GM19043 (cell line): ENCODE measurements around the gene MORN5.

ENCODE experiments used
- ATAC-seq: cut with Tn5 transposase; IDR thresholded peaks from one replicate; pipeline ENCODE4 v1.9.1; 2021; ENCODE audit warnings: low read depth; ENCODE audit not compliant: unreplicated experiment

The MORN5 gene

DNA sequence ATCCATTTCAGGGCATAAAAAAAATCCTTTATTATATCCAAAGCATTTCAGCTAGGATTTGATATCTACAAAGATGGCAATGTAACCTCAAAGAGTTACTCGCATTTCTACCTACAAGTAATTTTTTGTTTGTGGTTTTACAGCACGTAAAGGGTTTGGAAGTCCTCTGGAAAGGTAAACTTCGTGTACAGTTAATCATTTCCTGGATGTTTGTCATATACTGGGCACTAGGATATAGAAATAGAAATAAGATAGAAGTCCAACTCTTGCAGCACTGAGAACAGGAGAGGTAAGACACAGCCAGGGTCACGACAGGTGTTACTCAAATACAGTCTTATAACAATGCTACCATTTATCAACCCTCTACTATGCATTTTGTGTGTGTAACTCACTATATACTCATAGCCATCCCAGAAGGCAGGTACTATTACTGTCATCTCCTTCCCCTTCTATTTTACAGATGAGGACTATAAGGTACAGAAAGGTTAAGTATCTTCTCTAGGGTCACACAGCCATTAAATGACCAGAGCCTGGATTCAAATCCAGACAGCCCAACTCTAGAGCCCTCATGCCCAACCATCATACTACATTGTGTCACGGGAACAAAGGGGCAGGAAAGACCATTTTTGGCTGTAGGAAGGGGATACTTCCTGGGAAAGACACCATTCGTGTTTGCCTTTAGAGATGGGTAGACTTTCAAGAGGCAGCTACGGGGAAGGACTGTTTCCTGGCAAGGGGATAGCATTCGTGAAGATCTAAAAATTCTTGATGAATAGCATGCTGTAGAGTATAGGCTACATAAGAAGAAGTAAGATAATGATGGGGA lies 19.1 kb upstream of the MORN5 start:
- ATAC-seq: no peak

DNA sequence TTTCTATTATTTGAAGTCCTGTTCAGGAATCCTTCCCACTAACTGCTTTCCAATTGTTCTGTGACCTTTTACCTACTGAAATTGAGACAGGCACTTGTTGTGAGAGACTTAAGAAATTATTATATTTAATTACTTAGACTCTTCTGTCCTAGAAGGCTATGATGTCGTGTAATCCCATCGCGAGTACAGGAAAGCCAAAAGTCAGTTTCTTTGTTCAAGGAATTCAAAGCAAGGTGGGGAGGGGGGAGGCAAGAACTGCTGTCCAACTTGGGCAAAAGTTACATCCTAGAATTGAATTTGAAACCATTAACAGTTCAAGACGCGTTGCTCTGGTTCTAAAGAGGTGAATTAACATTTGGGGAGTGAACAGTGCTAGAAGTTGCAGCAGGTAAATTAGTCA lies 18.0 kb upstream of the MORN5 start:
- no peak for ATAC-seq

DNA sequence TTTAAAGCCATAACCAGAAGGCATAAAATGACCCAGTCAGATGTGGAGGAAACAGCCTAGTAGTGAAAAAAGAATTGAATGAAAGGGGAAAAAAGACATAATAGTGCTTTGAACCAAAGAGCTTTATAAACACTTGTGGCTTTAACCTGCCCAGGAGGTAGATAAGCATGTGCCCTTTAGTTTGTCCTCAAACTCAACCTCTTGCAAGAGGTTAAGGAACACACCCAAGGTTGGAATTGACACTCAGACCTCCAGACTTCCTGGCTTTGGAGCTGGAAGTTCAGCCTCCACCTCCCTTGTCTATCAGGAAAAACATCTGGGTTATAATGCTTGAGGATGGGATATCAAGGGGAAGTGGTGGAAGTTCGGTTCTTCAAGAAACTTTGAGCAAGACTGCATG lies 16.4 kb upstream of the MORN5 start:
- ATAC-seq: no peak

DNA sequence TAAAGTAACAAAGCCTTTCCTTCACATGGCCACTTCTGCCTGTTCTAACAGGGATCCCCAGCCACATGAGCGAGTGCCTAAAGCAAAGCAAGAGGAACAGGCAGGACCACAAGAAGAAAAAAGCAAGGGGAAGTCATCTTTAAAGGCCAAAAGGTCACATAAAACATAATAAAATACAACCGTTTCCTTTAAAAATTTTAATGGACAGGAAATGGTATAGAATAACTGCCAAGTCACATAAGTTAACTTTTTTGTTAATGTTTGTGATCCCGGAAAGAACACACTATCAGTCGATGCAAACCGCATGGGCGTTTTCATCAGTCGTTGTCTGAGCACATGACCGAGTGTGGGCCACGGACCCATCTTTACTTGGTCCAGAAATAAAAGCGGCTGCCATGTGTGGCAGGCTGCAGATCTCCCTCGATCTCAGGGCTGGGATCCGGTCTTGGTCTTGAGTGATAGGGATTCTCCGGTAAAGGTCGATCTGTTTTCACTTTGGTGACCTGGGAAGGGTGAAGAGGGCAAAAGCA lies 15.8 kb upstream of the MORN5 start:
- ATAC-seq: no peak

DNA sequence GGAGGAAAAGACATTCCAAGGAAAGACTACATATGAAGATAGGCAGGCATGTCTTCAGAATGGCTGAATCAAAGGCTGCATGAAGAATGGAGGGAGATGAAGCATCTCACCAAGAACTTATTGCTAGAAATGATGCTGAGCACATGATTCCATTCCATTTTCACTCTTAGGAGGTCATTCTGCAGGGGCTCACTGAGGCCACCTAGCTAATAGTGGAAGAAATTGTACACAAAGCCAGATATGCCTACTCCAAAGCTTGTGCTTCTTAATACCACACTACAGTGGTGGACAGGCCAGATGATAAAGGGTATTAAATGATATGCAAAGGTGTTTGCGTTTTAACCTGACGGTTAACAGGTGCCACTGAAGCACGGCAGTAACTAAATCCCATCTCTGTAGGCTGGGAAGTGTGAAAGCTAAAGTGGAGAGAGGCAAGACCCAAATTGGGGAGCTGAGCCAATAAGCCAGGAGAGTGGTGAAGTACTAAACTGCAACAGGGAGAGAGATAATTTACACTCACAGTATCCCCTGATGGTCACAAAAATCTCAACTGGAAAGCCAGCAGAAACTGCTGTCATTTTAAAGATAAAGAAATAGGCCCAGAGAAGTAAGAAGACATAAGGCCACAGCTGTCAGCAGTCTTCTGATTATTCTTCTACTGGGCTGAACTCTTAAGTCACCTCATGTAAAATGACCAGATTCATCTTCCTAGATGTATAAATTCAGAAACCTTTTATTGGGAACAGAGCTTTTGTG lies 14.7 kb upstream of the MORN5 start:
- ATAC-seq: no peak

DNA sequence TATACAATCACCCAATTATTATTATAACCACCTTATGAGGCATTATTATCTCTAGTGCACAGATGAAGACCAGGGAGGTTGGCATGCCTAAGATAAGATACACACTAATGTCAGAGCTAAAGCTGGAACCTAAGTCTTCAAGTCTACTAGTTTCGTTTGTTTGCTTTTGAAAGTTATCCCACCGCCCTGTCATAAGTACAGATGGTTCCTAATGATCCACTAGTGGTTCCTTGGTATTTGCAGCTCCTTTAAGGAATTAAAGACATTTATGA lies 14.2 kb upstream of the MORN5 start:
- no peak for ATAC-seq

DNA sequence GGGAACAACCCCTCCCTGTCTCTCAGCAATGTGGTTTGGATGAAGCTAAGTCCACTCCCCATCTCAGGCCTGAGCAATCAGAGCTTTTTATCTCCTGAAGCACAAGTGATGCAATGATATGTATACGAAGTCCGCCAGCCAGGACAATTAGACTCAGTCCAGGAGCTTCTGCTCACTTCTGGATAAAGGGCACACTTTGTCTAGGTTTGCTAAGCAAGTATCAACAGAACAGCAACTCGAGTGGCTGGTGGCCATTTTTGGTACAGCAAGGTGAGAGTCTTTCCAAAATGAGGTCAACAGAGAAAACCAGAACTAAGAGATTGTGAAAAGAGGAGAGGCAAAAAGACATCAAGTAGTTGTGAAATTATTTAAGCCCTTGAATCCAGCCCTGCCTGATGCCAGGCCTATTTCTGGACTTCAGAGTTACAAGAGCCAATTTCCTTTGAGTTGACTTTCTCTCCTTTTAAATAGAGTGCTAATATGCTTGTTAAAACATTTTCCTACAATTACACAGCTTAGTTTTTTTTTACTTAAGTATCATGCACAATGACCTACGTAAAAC lies 8.4 kb upstream of the MORN5 start:
- no peak for ATAC-seq

DNA sequence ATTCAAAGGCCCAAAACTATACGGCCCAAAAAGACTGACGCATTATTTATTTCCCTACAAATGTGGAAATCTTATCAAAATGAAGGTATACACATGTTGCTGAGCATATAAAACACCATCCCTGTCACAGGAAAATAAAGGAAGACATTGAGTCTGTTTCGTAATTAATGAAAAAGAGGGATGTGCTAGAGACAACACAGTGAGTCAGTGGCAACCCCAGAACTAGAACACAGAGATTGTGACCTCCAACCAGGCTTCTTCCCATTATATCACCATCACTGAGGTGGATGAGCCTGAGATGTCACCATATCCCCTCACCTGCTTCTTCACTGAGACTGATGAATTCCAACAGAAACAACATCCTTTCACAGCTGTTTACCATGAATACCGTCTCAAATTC lies 3.9 kb upstream of the MORN5 start:
- ATAC-seq: no peak

DNA sequence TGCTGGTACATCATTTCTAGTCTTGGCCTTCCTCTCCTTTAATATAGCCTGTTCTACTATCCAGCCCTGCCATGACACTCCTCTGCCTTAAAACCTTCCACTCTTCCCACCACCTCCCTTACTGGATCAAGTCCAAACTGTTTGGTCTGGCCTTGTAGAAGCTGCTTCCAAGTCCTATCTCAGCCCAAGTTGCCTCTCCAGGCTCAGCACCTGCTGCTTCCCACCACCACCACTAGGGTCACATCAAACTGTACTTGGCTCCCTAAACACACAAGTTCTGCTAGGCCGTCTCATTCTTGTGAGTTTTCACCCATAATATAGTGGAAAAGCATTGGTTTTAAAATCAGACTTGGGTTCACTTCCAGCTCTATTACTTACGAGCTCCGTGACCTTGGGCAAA lies 1.5 kb upstream of the MORN5 start:
- ATAC-seq: no peak

DNA sequence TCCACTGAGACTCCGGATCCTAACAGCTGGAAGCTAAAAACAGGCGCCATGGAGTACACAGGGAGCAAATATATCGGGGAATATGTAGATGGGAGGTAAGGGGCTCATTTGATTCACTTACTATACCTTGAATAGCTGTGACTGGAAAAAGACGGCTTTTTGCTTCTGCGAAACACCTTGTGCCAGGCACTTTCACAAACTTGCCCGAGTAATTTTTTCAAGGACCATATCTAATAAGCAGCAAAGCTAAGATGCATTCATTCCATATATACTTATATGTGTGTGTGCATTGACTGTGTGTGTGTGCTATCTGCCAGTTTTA lies 178 bp downstream of the MORN5 start:
- ATAC-seq: no peak

DNA sequence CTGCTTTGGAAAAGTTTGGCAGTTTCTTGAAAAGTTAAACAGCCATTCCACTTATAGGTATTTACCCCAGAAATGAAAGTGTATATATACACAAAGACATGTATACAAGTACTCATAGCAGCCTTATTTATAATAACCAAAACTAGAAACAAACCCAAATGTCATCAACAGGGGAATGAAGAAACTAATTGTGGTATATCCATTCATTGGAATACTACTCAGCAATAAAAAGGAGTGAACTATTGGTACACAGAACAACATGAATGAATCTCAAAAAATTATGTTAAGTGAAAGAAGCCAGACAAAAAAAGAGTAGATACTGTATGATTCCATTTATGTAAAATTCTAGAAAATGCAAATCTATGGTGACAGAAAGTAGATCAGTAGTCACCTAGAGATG lies 2.7 kb downstream of the MORN5 start:
- no peak for ATAC-seq

DNA sequence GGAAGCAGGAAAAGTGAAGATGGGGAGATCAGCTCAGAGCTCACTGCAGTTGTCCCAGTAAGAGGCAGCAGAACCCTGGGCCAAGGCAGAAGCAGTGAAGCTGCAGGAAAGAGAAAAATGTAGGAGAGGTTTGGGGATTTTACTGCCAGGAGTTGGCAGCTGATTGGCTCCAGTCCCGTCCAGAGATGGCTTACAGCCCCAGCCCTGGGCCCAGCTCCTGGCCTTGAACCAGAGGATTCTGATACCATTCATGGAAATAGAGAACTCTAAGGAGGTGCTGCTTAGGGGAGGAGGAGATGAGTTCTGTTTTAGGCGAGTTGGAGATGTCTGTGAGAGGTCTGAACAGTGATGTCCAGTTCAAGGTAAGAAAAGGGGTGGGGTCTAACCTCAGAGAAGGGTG lies 4.6 kb downstream of the MORN5 start:
- ATAC-seq: no peak

DNA sequence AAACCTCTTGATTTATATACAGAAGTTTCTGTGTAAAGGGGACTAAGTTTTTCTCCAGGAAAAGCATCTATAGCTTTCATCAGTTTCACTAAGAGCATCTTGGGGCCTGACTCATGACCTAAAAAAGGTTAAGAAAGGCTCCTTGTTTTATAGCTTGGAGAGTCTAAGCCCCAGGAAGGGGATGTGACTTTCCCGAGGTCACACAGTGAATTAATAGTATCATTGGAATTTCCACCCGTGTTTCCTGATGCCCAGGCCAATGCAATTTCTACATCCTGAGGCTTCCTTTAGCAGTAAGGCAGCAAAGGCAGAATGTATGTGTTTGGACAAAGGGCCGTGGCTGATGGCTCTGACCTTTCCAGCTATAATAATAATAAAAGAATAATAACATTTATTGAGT lies 8.6 kb downstream of the MORN5 start:
- no peak for ATAC-seq

DNA sequence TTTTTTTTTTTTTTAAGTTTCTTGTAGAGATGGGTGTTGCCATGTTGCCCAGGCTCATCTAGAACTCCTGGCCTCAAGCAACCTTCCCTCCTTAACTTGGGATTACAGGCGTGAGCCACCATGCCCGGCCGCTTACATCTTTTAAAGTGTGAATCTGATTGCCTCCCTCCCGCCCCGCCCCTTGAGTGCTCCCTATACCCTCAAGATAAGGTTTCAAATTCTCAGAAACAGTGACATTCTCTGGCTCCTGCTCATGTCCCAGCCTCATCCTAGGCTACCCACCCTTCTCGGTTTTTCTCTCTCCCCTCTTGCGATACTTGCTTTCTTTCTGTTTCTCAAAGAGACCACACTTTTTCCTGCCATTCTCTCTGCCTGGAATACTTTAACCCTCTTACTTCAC lies 12.4 kb downstream of the MORN5 start:
- no peak for ATAC-seq

DNA sequence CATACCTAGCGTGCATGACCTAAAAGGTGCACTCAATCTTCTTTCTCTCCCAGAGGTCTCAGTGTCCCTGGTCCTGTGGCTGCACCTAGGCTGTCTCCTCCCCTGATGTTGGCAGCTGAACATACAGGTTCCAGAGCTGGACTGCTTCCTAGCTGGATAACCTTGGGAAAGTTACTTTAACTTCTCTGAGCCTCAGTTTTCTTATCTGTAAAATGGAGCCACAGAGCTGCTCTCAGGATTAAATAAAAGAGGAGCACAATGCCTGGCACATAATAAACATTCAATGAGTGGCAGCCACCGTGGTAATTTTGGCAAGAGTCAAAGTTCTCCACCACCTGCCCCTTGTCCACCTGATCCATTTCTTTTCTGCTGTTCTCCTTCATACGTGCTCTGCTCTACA lies 14.0 kb downstream of the MORN5 start:
- ATAC-seq: no peak

DNA sequence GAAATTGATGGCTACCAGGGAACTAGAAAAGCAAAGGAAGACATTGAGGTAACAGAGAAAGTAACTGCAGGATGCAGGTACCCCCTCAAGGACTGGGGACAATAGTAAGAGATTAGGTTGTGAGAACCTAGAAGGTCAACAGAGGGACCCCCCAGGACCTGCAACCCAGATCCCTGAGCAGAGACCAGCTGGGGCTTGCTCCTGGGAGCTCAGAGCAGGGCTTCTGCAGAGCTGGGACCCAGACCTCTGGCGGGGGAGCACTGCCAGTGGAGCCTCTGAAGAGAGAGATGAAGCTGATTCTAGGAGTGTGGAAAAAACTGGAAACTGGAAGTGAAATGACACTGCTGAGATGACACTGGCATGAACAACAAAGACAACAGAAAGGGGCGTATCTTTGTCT lies 17.2 kb downstream of the MORN5 start:
- ATAC-seq: no peak

DNA sequence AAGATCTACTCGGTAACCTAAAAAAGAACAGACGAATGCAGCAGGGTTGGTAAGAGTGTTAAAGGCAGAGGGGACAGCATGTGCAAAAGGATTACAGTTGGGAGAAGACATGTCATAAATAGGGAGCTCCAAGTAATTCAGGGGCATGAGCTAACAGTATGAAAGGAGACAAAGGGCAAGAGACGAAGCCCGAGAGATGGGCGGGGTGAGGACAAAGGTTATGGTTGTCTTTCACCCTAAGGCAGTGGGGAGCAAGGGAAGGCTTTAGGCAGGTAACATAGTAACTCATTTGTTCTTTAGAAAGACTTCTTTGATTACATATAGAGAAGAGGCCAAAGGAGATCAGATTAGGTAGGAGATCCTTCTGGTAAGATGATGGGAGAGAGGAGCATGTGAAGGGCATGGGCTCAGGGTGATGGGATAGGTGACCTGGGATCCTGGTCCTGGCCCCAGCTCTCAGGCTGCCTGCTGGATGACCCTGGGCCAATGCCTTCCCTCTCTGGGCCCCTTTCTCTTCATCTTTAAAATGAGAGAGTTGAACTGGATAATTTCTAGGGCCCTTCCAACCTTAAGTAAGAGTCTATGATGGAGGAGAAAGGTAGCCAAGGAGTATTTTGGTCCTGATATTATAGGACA lies 19.5 kb downstream of the MORN5 start:
- ATAC-seq: no peak

DNA sequence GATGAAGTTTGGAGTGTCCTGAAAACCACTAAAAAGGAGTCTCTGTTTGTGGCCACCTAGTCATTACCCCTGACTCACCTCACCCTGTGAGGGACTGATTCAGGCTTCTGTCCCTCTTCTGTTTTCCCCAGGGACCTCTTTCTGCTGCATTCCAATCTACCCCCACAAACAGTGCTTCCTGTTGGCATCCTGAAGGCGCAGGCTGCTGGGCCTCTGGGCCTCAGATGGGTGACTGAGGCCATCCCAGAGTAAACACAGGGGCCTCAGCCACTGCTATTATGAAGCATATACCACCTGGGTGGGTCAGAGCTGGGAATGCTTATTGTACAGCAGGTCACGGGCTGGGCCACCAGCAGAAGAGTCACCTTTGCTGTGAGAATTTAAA lies 20.0 kb downstream of the MORN5 start:
- no peak for ATAC-seq

DNA sequence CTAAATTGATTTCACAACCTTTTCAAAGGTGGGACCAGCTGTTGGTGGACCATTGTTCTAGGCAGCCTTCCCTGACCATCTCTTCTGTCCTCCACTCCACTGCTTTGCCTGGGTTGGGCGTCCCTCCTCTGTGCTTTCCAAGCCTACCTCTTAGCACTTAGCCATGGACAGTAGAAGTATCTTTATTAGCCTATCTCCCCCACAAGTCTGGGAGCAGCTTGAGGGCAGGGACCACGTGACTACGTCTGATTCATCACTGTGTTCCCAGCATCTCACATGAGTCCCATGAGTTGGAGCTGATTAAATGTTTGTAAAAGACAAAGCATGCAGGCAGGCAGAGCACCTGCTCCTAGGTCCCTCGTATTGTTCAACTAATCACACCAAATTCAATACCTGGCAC lies 20.9 kb downstream of the MORN5 start:
- ATAC-seq: no peak

DNA sequence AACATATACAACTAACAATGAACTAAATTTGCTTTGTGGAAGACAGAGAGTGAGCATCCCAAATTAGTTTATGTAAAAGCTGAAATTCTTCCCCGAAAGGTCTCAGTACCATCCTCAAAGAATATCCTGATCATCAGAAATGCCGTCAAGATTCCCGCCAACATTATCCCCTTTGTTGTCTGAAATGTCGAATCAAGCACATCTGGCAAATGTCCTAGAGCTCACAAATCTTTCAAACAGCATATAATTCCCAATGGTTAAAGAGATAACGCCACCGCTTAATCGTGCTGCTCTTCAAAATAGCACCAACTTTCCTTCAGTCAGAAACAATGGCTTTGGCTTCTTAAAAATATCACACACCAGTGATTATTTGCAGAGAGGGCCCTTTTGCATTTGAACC lies 23.8 kb downstream of the MORN5 start:
- no peak for ATAC-seq

DNA sequence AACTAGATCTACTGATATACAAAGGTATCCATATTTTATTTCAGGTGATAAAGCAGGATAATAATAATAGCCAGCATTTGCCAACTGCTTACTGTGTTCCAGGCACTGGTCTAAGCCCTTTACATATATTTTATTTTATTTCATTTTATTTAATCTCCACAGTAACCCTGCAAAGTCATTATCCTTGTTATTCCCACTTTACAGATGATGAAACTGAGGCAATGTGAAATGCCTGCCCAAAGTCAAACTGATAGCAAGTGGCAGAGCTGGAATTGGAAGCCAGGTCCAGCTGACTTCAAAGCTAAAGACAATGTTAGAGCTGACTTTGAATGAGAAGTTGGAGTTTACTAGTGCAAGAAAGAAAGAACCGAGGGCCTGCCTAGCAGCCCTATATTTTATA lies 24.8 kb downstream of the MORN5 start:
- ATAC-seq: no peak

DNA sequence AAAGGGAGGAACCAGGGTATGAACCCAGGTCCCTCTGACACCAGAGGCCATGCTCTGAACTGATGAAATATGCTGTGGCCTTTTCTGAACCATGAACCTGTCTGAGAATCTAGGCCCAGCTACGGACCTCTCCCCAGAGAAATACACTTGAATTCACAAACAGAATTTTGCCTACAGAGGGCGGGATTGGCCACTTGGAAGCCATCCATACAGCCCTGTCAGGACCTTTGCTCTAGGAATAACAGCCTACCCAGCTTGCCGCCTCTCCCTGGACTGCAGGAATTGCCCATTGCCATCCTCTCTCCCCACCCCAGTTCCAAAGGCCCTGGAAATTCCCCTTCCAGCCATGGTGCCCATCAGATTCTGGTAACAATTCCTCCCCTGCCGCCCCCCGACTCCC lies 26.6 kb downstream of the MORN5 start:
- ATAC-seq: no peak
